GM23248 (cell line): ENCODE data around the gene QKI. TPM values are rescaled to one million over a fixed set of nuclear protein-coding genes. Genes with fewer than 3 reads are reported as not detected.

Source experiments
- DNase-seq: peaks from one replicate; pipeline ENCODE4 v3.0.0-alpha.2; 2015
- H2AFZ ChIP-seq: fragments of 200-600 bp; sonication (generic); 2 replicates; pipeline ENCODE4 v1.6.1; 2016; ENCODE audit warnings: antibody characterized with exemption
- H3F3A ChIP-seq: fragments of 200-600 bp; sonication (generic); 2 replicates; pipeline ENCODE4 v1.6.1; 2016; ENCODE audit warnings: mild to moderate bottlenecking, antibody characterized with exemption, mixed run types; ENCODE audit not compliant: insufficient read depth
- H3K27ac ChIP-seq: fragments of 200-600 bp; sonication (generic); 2 replicates; pipeline ENCODE4 v1.5.1; 2016; ENCODE audit warnings: mild to moderate bottlenecking
- H3K27me3 ChIP-seq: fragments of 200-600 bp; sonication (generic); replicated peaks from 2 replicates; pipeline ENCODE4 v1.6.1; 2016; ENCODE audit warnings: mild to moderate bottlenecking; ENCODE audit not compliant: insufficient read depth
- H3K36me3 ChIP-seq: fragments of 200-600 bp; sonication (generic); 2 replicates; pipeline ENCODE4 v1.6.1; 2016; ENCODE audit warnings: low read depth, mild to moderate bottlenecking
- H3K4me1 ChIP-seq: fragments of 200-600 bp; sonication (generic); 2 replicates; pipeline ENCODE4 v1.6.1; 2016; ENCODE audit warnings: mild to moderate bottlenecking; ENCODE audit not compliant: insufficient read depth
- H3K4me2 ChIP-seq: fragments of 200-600 bp; sonication (generic); one replicate; pipeline ENCODE4 v1.6.1; 2016; ENCODE audit warnings: mild to moderate bottlenecking; ENCODE audit not compliant: unreplicated experiment
- H3K4me3 ChIP-seq: fragments of 200-600 bp; sonication (generic); 2 replicates; pipeline ENCODE4 v1.5.1; 2016; ENCODE audit warnings: mild to moderate bottlenecking
- H3K79me2 ChIP-seq: fragments of 200-600 bp; sonication (generic); 2 replicates; pipeline ENCODE4 v1.6.1; 2016; ENCODE audit warnings: mild to moderate bottlenecking; ENCODE audit not compliant: insufficient read depth
- H3K9ac ChIP-seq: fragments of 200-600 bp; sonication (generic); 2 replicates; pipeline ENCODE4 v1.6.1; 2016; ENCODE audit warnings: mild to moderate bottlenecking
- H3K9me2 ChIP-seq: fragments of 200-600 bp; sonication (generic); 2 replicates; pipeline ENCODE4 v1.6.1; 2016; ENCODE audit warnings: mixed run types, mild to moderate bottlenecking, moderate library complexity; ENCODE audit not compliant: insufficient read depth
- H3K9me3 ChIP-seq: fragments of 200-600 bp; sonication (generic); one replicate; pipeline ENCODE4 v1.6.1; 2017; ENCODE audit warnings: low read depth
- H4K20me1 ChIP-seq: fragments of 200-600 bp; sonication (generic); 2 replicates; pipeline ENCODE4 v1.6.0; 2016; ENCODE audit not compliant: insufficient read depth
- EZH2 ChIP-seq: fragments of 200-600 bp; sonication (generic); IDR thresholded peaks from 2 replicates; pipeline ENCODE4 v1.6.1; 2018; ENCODE audit warnings: antibody characterized with exemption, mild to moderate bottlenecking; ENCODE audit not compliant: insufficient read depth, poor library complexity, severe bottlenecking
- EZH2phosphoT487 ChIP-seq: fragments of 200-600 bp; sonication (generic); IDR thresholded peaks from 2 replicates; pipeline ENCODE4 v1.6.1; 2018; ENCODE audit warnings: antibody characterized with exemption, moderate library complexity, mild to moderate bottlenecking, low read depth; ENCODE audit not compliant: insufficient read depth
- WGBS, 2 experiments: methylation state at CpG; one replicate each; pipeline ENCODE4 v1.1.6; 2015 to 2017; ENCODE audit warnings: low lambda C conversion rate in 2 of 2, low coverage in 1 of 2; ENCODE audit errors: missing lambda C conversion rate in 2 of 2; 5-methylcytosine and 5-hydroxymethylcytosine counted together
- in situ Hi-C: fragments of 300-500 bp; cut with MboI; formaldehyde crosslinking; loops from 2 replicates; pipeline ENCODE4 v1.15.0; 2020
- polyA plus RNA-seq: library from polyadenylated mRNA; unstranded; fragments of >200 nt; fragmentation: Nextera tagmentation; extraction: Ambion mirVana; gene quantifications from 2 replicates; pipeline ENCODE4 v1.2.1, GENCODE V29; 2016
- total RNA-seq: library from RNA; depleted of rRNA; stranded (reverse); fragments of >200 nt; shearing (Covaris generic); gene quantifications from 2 replicates; pipeline ENCODE4 v1.2.3, GENCODE V29; 2014

QKI gene
- total and polyA plus RNA-seq, 2 experiments from 2014 or later: 13.6 to 145 TPM

DNA sequence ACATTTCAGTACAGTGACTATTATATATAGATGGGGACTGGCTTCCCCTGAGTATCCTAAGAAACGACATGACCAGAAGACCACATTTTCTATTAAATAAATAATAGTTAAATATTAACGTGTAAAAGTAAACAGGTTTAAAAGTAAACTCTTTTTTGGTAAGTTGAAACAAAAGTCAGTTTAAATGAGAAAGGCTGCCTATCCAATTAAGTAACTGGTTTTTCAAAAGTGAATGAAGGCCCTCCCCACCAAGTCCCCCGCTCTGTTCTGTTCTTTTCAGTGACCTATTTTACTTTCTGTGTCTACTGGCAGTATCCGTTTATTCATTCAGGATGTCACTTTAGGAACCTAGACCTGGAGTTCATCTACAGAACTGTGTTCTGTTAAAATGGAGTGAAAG is 32.0 kb downstream of the QKI start:
- H3K4me1 ChIP-seq: peaks cover 16% of the 10 kb centered on the region
- no peaks in the 10 kb centered on the region for H3K9me2 ChIP-seq
- TF ChIP-seq EZH2phosphoT487: no peak
- TF ChIP-seq EZH2: no peak
- no peaks in the 10 kb centered on the region for H3K36me3 ChIP-seq
- peaks cover 19% of the 10 kb centered on the region for H4K20me1 ChIP-seq
- H3K4me3 ChIP-seq: no peak overlapping the region
- no peak overlapping the region for H3K4me2 ChIP-seq
- in situ Hi-C loops: loop anchor here (25.0 kb wide), 1 partner anchor 1466 kb away; no protein-coding TSS in a partner anchor
- H3K27me3 ChIP-seq: no peaks in the 10 kb centered on the region
- WGBS, 2 experiments: 95 to 99% methylated on average over 4 of the region's 4 CpGs
- H3K9me3 ChIP-seq: no peaks in the 10 kb centered on the region
- H3K79me2 ChIP-seq: peaks cover 100% of the 10 kb centered on the region
- no peak overlapping the region for H3K9ac ChIP-seq
- no peak for DNase-seq
- no peaks in the 10 kb centered on the region for H3F3A ChIP-seq
- no peak overlapping the region for H3K27ac ChIP-seq
- no peak overlapping the region for H2AFZ ChIP-seq

DNA sequence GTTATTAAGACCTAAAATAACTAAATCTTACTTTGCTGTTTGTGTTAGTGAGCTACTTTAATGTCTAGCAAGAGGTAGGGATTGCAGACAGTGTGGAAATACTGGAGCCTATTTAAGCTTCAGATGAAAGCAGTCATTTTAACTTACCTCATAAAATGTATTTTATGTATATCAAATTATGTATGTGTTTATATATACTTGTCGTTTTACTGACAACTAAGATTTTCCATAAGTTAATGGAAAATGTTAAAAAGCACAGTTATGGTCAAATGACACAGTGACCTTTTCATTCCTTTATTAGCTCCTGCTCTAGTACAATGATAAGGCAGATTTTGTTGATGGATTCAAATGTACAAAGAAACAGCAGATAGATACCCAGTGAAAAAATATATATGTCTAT is 34.6 kb downstream of the QKI start:
- DNase-seq: peak; percentile 20
- no peak overlapping the region for H3K27ac ChIP-seq
- H3F3A ChIP-seq: no peaks in the 10 kb centered on the region
- 5 to 9% methylated on average over 1 of the region's 1 CpG for WGBS, 2 experiments
- H3K4me1 ChIP-seq: peaks cover 16% of the 10 kb centered on the region
- H3K9ac ChIP-seq: no peak overlapping the region
- no peaks in the 10 kb centered on the region for H3K27me3 ChIP-seq
- no peaks in the 10 kb centered on the region for H3K36me3 ChIP-seq
- TF ChIP-seq EZH2phosphoT487 (no peak), EZH2 (no peak)
- no peak overlapping the region for H3K4me3 ChIP-seq
- H3K9me3 ChIP-seq: no peaks in the 10 kb centered on the region
- no peaks in the 10 kb centered on the region for H3K9me2 ChIP-seq
- in situ Hi-C loops: loop anchor here (25.0 kb wide), 1 partner anchor 1463 kb away; no protein-coding TSS in a partner anchor
- H3K4me2 ChIP-seq: no peak overlapping the region
- H2AFZ ChIP-seq: no peak overlapping the region
- peaks cover 6% of the 10 kb centered on the region for H4K20me1 ChIP-seq
- peaks cover 100% of the 10 kb centered on the region for H3K79me2 ChIP-seq

DNA sequence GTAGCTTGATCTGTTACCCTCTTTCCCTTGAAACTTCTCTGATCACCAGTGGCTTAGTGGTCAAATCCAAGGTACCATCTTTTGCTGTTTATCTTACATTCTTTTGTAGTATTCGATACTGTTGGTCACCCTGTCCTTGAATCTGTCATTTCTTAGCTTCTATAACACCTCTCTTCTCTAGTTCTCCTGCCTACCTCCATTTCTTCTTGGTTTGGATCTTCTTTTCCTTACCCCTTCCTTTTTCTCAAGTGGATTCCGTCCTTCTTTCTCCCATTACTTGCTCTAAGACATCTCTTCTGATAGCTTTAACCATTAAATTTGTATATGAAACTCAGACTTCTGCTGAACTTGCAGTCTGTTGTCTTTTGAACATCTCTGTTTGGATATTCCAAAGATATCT is 39.9 kb downstream of the QKI start:
- H3K36me3 ChIP-seq: no peaks in the 10 kb centered on the region
- H3K27me3 ChIP-seq: no peaks in the 10 kb centered on the region
- TF ChIP-seq EZH2phosphoT487 (no peak), EZH2 (no peak)
- H3K4me1 ChIP-seq: peaks cover 47% of the 10 kb centered on the region
- no peak for DNase-seq
- H3K79me2 ChIP-seq: peaks cover 95% of the 10 kb centered on the region
- no peaks in the 10 kb centered on the region for H3K9me2 ChIP-seq
- WGBS, 2 experiments: 98 to 100% methylated on average over 2 of the region's 2 CpGs
- no peak overlapping the region for H3K4me2 ChIP-seq
- H3K9ac ChIP-seq: no peak overlapping the region
- in situ Hi-C loops: no loop called here
- H3K27ac ChIP-seq: no peak overlapping the region
- H4K20me1 ChIP-seq: peaks cover 8% of the 10 kb centered on the region
- peaks cover 48% of the 10 kb centered on the region for H3F3A ChIP-seq
- no peak overlapping the region for H2AFZ ChIP-seq
- H3K4me3 ChIP-seq: no peak overlapping the region
- H3K9me3 ChIP-seq: no peaks in the 10 kb centered on the region

DNA sequence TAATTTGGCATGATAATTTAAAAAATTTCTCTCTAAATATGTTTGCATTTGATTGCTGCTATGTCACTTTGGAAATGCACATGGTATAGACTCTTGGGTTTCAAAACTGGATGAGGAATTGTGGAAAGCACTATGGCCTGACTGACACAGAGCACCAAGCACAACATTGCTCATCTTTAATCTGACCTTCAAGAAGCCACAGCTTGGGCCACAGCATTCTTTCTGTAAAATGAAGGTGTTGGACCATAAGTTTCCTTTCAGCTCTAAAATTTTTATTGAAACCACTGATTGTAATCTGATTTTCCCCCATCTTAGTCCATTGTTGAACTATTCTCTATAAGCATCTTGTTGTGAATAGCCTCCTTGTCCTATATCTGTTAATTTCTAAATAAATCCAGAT is 41.0 kb downstream of the QKI start:
- H3K4me2 ChIP-seq: peak overlapping the region; percentile 2
- no peak overlapping the region for H3K9ac ChIP-seq
- H3K27ac ChIP-seq: 0 out of 2 replicates have a peak overlapping the region, but pooled peaks have one; percentile 4
- peaks cover 53% of the 10 kb centered on the region for H3K4me1 ChIP-seq
- no peaks in the 10 kb centered on the region for H3K27me3 ChIP-seq
- H3F3A ChIP-seq: peaks cover 59% of the 10 kb centered on the region
- peak; percentile 45 for DNase-seq
- H3K9me3 ChIP-seq: no peaks in the 10 kb centered on the region
- H3K9me2 ChIP-seq: no peaks in the 10 kb centered on the region
- H3K36me3 ChIP-seq: no peaks in the 10 kb centered on the region
- H3K79me2 ChIP-seq: peaks cover 95% of the 10 kb centered on the region
- TF ChIP-seq EZH2phosphoT487 (no peak), EZH2 (no peak)
- peaks cover 8% of the 10 kb centered on the region for H4K20me1 ChIP-seq
- no peak overlapping the region for H3K4me3 ChIP-seq
- in situ Hi-C loops: no loop called here
- no peak overlapping the region for H2AFZ ChIP-seq
